ENCODE measurements around the gene ASB6. TPM values are rescaled to one million over a fixed set of nuclear protein-coding genes. Genes with fewer than 3 reads are reported as not detected.

The ASB6 gene
- total and polyA plus RNA-seq, 2 of the 13 experiments (the other 11 are each of a cell fraction or from before 2014, with no cell fraction given) = 8.2 to 8.4 TPM

DNA sequence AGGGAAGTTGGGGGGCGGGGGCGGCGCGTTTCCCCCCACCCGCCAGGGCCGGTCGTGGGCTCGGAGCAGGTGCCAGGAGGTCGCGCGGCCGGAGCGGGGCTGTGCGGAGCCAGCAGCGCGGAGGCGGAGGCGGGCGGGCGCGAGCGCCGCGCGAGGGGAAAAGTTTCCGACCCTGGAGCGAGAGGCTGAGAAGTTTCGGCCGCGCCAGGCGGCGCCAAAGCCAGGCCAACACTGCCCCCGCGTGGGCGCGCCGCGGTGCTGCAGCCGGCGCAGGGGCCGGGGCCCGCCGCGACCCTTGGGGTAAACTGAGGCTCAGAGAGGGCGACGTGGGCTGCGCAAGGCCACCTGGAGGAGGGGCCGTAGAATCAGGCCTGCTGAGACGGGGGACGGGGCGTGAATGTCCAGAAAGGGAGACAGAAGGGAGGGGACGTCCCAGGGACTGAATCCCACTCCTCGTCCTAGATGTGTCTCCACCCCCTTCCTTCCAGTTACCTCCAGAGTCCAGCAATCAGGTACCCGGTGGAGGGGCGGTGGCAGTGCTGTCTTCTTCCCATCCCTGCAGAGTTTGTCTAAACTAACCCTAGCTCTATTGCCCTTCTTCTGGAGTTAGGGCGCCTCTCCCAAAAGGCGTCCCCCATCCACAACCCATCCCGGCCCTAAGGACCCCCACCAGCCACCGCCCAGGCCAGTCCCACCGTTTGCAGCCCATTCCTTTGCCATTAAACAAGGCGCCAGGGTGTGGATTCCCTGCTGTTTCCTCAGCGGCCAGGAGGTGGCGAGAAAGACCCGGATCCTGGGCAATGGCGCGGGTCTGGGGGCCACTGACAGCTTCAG lies 31.3 kb downstream of the ASB6 start (continued):
- TF ChIP-seq, protein P1, sequence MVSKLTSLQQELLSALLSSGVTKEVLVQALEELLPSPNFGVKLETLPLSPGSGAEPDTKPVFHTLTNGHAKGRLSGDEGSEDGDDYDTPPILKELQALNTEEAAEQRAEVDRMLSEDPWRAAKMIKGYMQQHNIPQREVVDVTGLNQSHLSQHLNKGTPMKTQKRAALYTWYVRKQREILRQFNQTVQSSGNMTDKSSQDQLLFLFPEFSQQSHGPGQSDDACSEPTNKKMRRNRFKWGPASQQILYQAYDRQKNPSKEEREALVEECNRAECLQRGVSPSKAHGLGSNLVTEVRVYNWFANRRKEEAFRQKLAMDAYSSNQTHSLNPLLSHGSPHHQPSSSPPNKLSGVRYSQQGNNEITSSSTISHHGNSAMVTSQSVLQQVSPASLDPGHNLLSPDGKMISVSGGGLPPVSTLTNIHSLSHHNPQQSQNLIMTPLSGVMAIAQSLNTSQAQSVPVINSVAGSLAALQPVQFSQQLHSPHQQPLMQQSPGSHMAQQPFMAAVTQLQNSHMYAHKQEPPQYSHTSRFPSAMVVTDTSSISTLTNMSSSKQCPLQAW (CRISPR knock-in tag; IDR thresholded peaks at IDR 0.05) = peak; percentile 67
- no peak for TF ChIP-seq ZNF549 (CRISPR knock-in tag; IDR thresholded peaks at IDR 0.05)
- TF ChIP-seq SMAD3 (CRISPR knock-in tag; IDR thresholded peaks at IDR 0.05) = no peak
- TF ChIP-seq, protein P2, sequence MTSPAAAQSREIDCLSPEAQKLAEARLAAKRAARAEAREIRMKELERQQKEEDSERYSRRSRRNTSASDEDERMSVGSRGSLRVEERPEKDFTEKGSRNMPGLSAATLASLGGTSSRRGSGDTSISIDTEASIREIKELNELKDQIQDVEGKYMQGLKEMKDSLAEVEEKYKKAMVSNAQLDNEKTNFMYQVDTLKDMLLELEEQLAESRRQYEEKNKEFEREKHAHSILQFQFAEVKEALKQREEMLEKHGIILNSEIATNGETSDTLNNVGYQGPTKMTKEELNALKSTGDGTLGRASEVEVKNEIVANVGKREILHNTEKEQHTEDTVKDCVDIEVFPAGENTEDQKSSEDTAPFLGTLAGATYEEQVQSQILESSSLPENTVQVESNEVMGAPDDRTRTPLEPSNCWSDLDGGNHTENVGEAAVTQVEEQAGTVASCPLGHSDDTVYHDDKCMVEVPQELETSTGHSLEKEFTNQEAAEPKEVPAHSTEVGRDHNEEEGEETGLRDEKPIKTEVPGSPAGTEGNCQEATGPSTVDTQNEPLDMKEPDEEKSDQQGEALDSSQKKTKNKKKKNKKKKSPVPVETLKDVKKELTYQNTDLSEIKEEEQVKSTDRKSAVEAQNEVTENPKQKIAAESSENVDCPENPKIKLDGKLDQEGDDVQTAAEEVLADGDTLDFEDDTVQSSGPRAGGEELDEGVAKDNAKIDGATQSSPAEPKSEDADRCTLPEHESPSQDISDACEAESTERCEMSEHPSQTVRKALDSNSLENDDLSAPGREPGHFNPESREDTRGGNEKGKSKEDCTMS (CRISPR knock-in tag; conservative IDR thresholded peaks at IDR 0.05) = no peak
- TF ChIP-seq HNRNPL (IDR thresholded peaks at IDR 0.05; ENCODE audit: low read depth, low read length) = peak; percentile 50; the same call in 1 of the 2 replicates
- TF ChIP-seq NCOA2 (CRISPR knock-in tag; IDR thresholded peaks at IDR 0.05) = no peak
- no peak for TF ChIP-seq ADNP (CRISPR knock-in tag; IDR thresholded peaks at IDR 0.05)
- TF ChIP-seq ZNF337 (CRISPR knock-in tag; IDR thresholded peaks at IDR 0.05; ENCODE audit: borderline replicate concordance, low read depth) = no peak
- TF ChIP-seq, protein P3, sequence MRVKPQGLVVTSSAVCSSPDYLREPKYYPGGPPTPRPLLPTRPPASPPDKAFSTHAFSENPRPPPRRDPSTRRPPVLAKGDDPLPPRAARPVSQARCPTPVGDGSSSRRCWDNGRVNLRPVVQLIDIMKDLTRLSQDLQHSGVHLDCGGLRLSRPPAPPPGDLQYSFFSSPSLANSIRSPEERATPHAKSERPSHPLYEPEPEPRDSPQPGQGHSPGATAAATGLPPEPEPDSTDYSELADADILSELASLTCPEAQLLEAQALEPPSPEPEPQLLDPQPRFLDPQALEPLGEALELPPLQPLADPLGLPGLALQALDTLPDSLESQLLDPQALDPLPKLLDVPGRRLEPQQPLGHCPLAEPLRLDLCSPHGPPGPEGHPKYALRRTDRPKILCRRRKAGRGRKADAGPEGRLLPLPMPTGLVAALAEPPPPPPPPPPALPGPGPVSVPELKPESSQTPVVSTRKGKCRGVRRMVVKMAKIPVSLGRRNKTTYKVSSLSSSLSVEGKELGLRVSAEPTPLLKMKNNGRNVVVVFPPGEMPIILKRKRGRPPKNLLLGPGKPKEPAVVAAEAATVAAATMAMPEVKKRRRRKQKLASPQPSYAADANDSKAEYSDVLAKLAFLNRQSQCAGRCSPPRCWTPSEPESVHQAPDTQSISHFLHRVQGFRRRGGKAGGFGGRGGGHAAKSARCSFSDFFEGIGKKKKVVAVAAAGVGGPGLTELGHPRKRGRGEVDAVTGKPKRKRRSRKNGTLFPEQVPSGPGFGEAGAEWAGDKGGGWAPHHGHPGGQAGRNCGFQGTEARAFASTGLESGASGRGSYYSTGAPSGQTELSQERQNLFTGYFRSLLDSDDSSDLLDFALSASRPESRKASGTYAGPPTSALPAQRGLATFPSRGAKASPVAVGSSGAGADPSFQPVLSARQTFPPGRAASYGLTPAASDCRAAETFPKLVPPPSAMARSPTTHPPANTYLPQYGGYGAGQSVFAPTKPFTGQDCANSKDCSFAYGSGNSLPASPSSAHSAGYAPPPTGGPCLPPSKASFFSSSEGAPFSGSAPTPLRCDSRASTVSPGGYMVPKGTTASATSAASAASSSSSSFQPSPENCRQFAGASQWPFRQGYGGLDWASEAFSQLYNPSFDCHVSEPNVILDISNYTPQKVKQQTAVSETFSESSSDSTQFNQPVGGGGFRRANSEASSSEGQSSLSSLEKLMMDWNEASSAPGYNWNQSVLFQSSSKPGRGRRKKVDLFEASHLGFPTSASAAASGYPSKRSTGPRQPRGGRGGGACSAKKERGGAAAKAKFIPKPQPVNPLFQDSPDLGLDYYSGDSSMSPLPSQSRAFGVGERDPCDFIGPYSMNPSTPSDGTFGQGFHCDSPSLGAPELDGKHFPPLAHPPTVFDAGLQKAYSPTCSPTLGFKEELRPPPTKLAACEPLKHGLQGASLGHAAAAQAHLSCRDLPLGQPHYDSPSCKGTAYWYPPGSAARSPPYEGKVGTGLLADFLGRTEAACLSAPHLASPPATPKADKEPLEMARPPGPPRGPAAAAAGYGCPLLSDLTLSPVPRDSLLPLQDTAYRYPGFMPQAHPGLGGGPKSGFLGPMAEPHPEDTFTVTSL (CRISPR knock-in tag; IDR thresholded peaks at IDR 0.05; ENCODE audit: borderline replicate concordance) = 0 out of 2 replicates have a peak, but pooled peaks have one; percentile 20
- no peak for TF ChIP-seq NCOA1 (CRISPR knock-in tag; IDR thresholded peaks at IDR 0.05)
- TF ChIP-seq, protein P4, sequence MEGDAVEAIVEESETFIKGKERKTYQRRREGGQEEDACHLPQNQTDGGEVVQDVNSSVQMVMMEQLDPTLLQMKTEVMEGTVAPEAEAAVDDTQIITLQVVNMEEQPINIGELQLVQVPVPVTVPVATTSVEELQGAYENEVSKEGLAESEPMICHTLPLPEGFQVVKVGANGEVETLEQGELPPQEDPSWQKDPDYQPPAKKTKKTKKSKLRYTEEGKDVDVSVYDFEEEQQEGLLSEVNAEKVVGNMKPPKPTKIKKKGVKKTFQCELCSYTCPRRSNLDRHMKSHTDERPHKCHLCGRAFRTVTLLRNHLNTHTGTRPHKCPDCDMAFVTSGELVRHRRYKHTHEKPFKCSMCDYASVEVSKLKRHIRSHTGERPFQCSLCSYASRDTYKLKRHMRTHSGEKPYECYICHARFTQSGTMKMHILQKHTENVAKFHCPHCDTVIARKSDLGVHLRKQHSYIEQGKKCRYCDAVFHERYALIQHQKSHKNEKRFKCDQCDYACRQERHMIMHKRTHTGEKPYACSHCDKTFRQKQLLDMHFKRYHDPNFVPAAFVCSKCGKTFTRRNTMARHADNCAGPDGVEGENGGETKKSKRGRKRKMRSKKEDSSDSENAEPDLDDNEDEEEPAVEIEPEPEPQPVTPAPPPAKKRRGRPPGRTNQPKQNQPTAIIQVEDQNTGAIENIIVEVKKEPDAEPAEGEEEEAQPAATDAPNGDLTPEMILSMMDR (CRISPR knock-in tag; IDR thresholded peaks at IDR 0.05) = peak; percentile 81
- no peak for TF ChIP-seq NCOA5 (CRISPR knock-in tag; IDR thresholded peaks at IDR 0.05)
- TF ChIP-seq, protein P5, sequence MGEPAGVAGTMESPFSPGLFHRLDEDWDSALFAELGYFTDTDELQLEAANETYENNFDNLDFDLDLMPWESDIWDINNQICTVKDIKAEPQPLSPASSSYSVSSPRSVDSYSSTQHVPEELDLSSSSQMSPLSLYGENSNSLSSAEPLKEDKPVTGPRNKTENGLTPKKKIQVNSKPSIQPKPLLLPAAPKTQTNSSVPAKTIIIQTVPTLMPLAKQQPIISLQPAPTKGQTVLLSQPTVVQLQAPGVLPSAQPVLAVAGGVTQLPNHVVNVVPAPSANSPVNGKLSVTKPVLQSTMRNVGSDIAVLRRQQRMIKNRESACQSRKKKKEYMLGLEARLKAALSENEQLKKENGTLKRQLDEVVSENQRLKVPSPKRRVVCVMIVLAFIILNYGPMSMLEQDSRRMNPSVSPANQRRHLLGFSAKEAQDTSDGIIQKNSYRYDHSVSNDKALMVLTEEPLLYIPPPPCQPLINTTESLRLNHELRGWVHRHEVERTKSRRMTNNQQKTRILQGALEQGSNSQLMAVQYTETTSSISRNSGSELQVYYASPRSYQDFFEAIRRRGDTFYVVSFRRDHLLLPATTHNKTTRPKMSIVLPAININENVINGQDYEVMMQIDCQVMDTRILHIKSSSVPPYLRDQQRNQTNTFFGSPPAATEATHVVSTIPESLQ (CRISPR knock-in tag; conservative IDR thresholded peaks at IDR 0.05) = no peak
- TF ChIP-seq HOXA3 (CRISPR knock-in tag; IDR thresholded peaks at IDR 0.05) = peak; percentile 67
- peak; percentile 49 for TF ChIP-seq ASH2L (IDR thresholded peaks at IDR 0.05; ENCODE audit: insufficient read length, low read depth, low read length)
